IPS-15b (cell line): Measurements from ENCODE around the gene DDR1.
"Not testable (repeated sequence)": the region's sequence is repeated elsewhere in the genome, so short reads cannot be mapped to it uniquely, and the experiment has no call there.

Experiments
- H3K27me3 ChIP-seq: one replicate; pipeline ENCODE4 v1.6.1; 2013; ENCODE audit warnings: low read length; ENCODE audit not compliant: control insufficient read depth, insufficient read depth
- H3K36me3 ChIP-seq: one replicate; pipeline ENCODE4 v1.6.1; 2013; ENCODE audit warnings: low read length; ENCODE audit not compliant: control insufficient read depth, insufficient read depth
- H3K4me1 ChIP-seq: one replicate; pipeline ENCODE4 v1.6.1; 2013; ENCODE audit warnings: mild to moderate bottlenecking, low read length; ENCODE audit not compliant: control insufficient read depth, insufficient read depth
- H3K4me3 ChIP-seq: one replicate; pipeline ENCODE4 v1.5.1; 2013; ENCODE audit warnings: low read depth, low read length
- H3K9ac ChIP-seq: one replicate; pipeline ENCODE4 v1.6.1; 2013; ENCODE audit warnings: low read depth, mild to moderate bottlenecking, low read length
- H3K9me3 ChIP-seq: one replicate; pipeline ENCODE4 v1.6.1; 2013; ENCODE audit warnings: mild to moderate bottlenecking, low read length; ENCODE audit not compliant: control insufficient read depth, insufficient read depth

Gene DDR1

DNA sequence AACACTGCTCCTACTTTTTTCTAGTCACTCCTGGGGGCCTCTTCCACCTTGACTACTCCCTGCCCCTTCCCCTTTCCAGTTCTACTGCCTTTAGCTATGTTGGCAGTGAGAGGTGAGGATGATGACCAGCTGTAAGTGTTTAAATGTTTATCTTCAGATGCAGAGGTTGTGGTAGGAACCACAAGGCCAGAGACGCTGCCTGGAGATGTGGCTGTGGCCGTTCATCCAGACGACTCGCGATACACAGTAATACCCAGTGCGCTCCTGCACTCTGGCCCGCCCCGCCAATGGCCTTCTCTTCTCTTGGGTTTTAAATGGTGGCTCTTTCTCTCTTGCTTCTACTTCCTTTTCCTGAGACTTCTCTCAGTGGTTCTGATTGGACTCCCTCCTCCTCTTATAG, 34.4 kb downstream of the DDR1 start:
- H3K4me1 ChIP-seq: peaks cover 5% of the 10 kb centered on the region
- H3K36me3 ChIP-seq: peaks cover 50% of the 10 kb centered on the region
- no peak overlapping the region for H3K9ac ChIP-seq
- no peaks in the 10 kb centered on the region for H3K9me3 ChIP-seq
- no peaks in the 10 kb centered on the region for H3K27me3 ChIP-seq
- no peak overlapping the region for H3K4me3 ChIP-seq

DNA sequence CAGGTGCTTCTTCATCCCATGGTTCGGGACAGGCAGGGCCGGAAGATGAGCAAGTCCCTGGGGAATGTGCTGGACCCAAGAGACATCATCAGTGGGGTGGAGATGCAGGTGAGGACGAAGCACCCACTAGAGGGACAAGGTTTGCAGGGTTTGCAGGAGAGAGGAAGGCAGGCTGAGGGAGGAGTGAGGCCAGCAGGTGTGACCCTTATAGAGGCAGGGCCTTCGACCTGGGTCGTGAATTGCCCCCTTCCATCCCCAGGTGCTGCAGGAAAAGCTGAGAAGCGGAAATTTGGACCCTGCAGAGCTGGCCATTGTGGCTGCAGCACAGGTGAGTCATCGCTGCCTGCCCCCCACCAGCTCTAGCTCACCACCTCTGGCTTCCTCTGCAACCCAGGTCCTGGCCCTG, 38.1 kb downstream of the DDR1 start:
- H3K36me3 ChIP-seq: peaks cover 58% of the 10 kb centered on the region

GRCh38 chr6:30924040-30924627, 39.8 kb downstream of the DDR1 start:
- not testable (repeated sequence) for H3K4me3 ChIP-seq, H3K4me1 ChIP-seq, H3K27me3 ChIP-seq, H3K9me3 ChIP-seq, H3K9ac ChIP-seq
- H3K36me3 ChIP-seq: peaks cover 44% of the 10 kb centered on the region

More for the DNA sequence above, 38.1 kb downstream of the DDR1 start:
- Histone ChIP-seq H3K9me3 (no peaks in the 10 kb centered on the region), H3K4me1 (no peaks in the 10 kb centered on the region), H3K9ac (no peak overlapping the region), H3K4me3 (no peak overlapping the region), H3K27me3 (no peaks in the 10 kb centered on the region)

GRCh38 chr6:30926644-30927043, 42.3 kb downstream of the DDR1 start:
- Histone ChIP-seq H3K4me1 (no peaks in the 10 kb centered on the region), H3K4me3 (no peak overlapping the region), H3K9me3 (no peaks in the 10 kb centered on the region), H3K36me3 (peaks cover 29% of the 10 kb centered on the region), H3K27me3 (no peaks in the 10 kb centered on the region), H3K9ac (no peak overlapping the region)

GRCh38 chr6:30927080-30927479, 42.8 kb downstream of the DDR1 start:
- not testable (repeated sequence) for H3K4me1 ChIP-seq, H3K27me3 ChIP-seq, H3K9ac ChIP-seq, H3K4me3 ChIP-seq, H3K9me3 ChIP-seq
- H3K36me3 ChIP-seq: peaks cover 27% of the 10 kb centered on the region

DNA sequence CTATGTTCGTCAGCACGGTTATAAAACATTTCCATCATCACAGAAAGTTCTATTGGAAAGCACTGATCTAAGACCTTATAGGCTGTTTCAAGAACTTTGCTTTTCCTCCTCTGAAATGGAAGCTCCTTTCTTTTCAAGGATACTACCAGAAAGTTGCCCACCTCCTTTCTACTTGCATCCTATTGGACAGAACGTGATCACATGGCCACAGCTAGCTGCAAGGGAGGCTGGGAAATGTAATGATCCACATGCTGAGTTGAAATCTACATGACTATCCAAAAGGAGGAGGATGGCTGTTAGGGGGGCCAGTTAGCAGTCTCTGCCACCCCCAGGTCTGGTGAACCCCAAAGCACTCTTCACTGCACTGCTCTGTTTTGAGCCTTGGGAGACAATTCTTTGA, 44.4 kb downstream of the DDR1 start:
- H3K9ac ChIP-seq: no peak overlapping the region
- H3K9me3 ChIP-seq: no peaks in the 10 kb centered on the region
- H3K4me3 ChIP-seq: no peak overlapping the region
- no peaks in the 10 kb centered on the region for H3K4me1 ChIP-seq
- no peaks in the 10 kb centered on the region for H3K27me3 ChIP-seq
- H3K36me3 ChIP-seq: peaks cover 15% of the 10 kb centered on the region

- H3K4me1 ChIP-seq: no peaks in the 10 kb centered on the region
- no peak overlapping the region for H3K9ac ChIP-seq
- peaks cover 11% of the 10 kb centered on the region for H3K36me3 ChIP-seq
- no peaks in the 10 kb centered on the region for H3K27me3 ChIP-seq
- H3K9me3 ChIP-seq: no peaks in the 10 kb centered on the region
- H3K4me3 ChIP-seq: no peak overlapping the region
Observed at GRCh38 chr6:30930506-30930905, 46.2 kb downstream of the DDR1 start.

DNA sequence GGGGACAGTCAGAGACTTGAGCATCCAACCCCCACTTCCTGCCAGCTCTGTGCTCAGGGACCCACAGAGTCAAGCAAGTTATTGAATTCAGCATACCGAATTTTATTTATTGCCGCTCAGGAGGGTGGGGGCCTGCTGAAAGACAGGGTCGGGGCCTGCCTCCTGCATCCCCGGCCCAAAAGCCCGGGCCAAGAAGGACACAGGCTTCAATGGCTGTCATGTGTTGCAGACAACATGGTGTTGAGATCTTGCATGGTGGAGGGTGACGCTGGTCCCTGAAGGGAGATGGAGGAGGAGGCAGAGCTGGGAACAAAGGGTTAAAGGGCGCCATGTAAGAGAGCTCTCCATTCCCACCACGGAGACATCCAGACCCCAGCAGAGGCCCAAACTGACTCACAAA, 47.0 kb downstream of the DDR1 start:
- H3K27me3 ChIP-seq: no peaks in the 10 kb centered on the region
- H3K36me3 ChIP-seq: peaks cover 6% of the 10 kb centered on the region
- no peak overlapping the region for H3K4me3 ChIP-seq

DNA sequence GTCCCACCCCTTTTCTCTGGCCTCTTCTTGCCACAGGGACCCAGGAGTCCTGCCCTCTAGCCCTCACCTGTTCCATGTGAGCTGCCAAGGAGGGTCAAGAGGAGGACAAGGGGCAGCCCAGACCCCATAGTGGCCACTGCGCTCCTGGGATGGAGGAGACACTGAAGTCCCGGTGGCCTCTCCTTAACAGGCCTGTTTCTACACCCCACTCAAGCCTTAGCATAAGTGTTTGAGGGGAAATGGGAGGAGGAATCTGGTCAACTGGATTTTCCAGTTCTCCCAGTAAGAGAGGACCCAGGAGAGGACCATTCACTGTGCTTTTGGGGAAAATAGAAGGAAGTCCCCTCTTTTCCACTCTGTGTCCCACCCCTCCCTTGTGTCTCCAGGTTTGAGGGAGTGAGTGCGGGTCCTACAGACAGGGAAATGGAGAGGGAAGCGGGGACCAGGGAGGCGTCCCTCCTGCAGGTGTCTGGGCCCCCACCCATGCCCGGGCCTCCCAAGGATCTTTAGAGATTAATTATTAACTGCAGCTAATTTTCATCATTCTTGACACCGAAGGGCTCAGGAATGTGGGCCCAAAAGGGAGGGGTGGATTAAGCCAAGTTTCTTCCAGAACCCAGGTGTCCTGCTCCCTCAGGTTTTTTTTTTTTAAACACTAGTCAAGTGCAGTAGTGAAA, 47.8 kb downstream of the DDR1 start, which contains the start of gene SFTA2:
SFTA2 (minus strand) TSS at position 202 of the 677 bp plus-strand sequence; CDS start at position 128, 74 bp downstream.
- no peaks in the 10 kb centered on the region for H3K9me3 ChIP-seq
- H3K9ac ChIP-seq: no peak within 1 kb of the TSS
- H3K36me3 ChIP-seq: no peaks in the 10 kb centered on the region
- H3K4me3 ChIP-seq: no peak within 1 kb of the TSS
- H3K4me1 ChIP-seq: no peaks in the 10 kb centered on the region
- H3K27me3 ChIP-seq: no peaks in the 10 kb centered on the region

More for the DNA sequence above, 47.0 kb downstream of the DDR1 start:
- H3K9me3 ChIP-seq: no peaks in the 10 kb centered on the region
- H3K4me1 ChIP-seq: no peaks in the 10 kb centered on the region
- no peak overlapping the region for H3K9ac ChIP-seq

GRCh38 chr6:30932665-30933365, 48.5 kb downstream of the DDR1 start:
- Histone ChIP-seq H3K9me3 (no peaks in the 10 kb centered on the region), H3K4me3 (no peak overlapping the region), H3K27me3 (no peaks in the 10 kb centered on the region), H3K36me3 (no peaks in the 10 kb centered on the region), H3K9ac (no peak overlapping the region), H3K4me1 (no peaks in the 10 kb centered on the region)

GRCh38 chr6:30935018-30935417, 50.7 kb downstream of the DDR1 start:
- Histone ChIP-seq H3K4me1 (no peaks in the 10 kb centered on the region), H3K4me3 (no peak overlapping the region), H3K36me3 (no peaks in the 10 kb centered on the region), H3K9ac (no peak overlapping the region), H3K9me3 (no peaks in the 10 kb centered on the region), H3K27me3 (no peaks in the 10 kb centered on the region)

GRCh38 chr6:30937265-30937664, 52.9 kb downstream of the DDR1 start:
- peaks cover 4% of the 10 kb centered on the region for H3K4me1 ChIP-seq
- no peaks in the 10 kb centered on the region for H3K36me3 ChIP-seq
- H3K9ac ChIP-seq: no peak overlapping the region
- H3K27me3 ChIP-seq: no peaks in the 10 kb centered on the region
- H3K4me3 ChIP-seq: no peak overlapping the region
- H3K9me3 ChIP-seq: no peaks in the 10 kb centered on the region
